H1 (cell line): ENCODE measurements around the gene SUPT4H1. TPM values are rescaled to one million over a fixed set of nuclear protein-coding genes. Genes with fewer than 3 reads are reported as not detected.

Source experiments
- CREB1 ChIP-seq: IDR thresholded peaks from 2 replicates; pipeline ENCODE4 v1.6.1; 2012; ENCODE audit warnings: inconsistent platforms
- CTCF ChIP-seq, 3 experiments: IDR thresholded peaks; 1 replicate in 2 of 3; 2 replicates in 1 of 3; pipeline versions ENCODE4 v1.5.1 to v1.6.1; 2011; ENCODE audit warnings: low read length in 3 of 3, mild to moderate bottlenecking in 3 of 3, inconsistent platforms in 2 of 3, low read depth in 1 of 3, moderate library complexity in 1 of 3; ENCODE audit not compliant: insufficient read depth in 1 of 3; ENCODE audit errors: control extremely low read depth in 1 of 3
- EZH2 ChIP-seq: fragments of 200-600 bp; sonication (generic); IDR thresholded peaks from 2 replicates; pipeline ENCODE4 v1.7.1; 2012; ENCODE audit warnings: low read depth, mild to moderate bottlenecking, moderate library complexity, low read length, inconsistent platforms; ENCODE audit not compliant: severe bottlenecking
- JUN ChIP-seq: IDR thresholded peaks from 2 replicates; pipeline ENCODE4 v1.6.1; 2011; ENCODE audit warnings: low read depth, mild to moderate bottlenecking, improper control_type of control experiment, low read length
- JUND ChIP-seq: IDR thresholded peaks from 2 replicates; pipeline ENCODE4 v1.6.1; 2011; ENCODE audit warnings: mild to moderate bottlenecking, improper control_type of control experiment, low read length
- KDM4A ChIP-seq: IDR thresholded peaks from one replicate; pipeline ENCODE4 v1.7.1; 2012; ENCODE audit warnings: low read depth, mild to moderate bottlenecking, moderate library complexity, low read length, inconsistent platforms; ENCODE audit not compliant: severe bottlenecking
- KDM5A ChIP-seq: fragments of 200-600 bp; IDR thresholded peaks from 2 replicates; pipeline ENCODE4 v1.7.1; 2012; ENCODE audit warnings: mild to moderate bottlenecking, low read length, inconsistent platforms, mixed read lengths
- NANOG ChIP-seq: IDR thresholded peaks from 2 replicates; pipeline ENCODE4 v1.6.1; 2011; ENCODE audit warnings: low read length, low read depth, mild to moderate bottlenecking, inconsistent platforms; ENCODE audit not compliant: insufficient read depth, poor library complexity, severe bottlenecking
- PHF8 ChIP-seq: fragments of 200-600 bp; sonication (generic); conservative IDR thresholded peaks from 2 replicates; pipeline ENCODE4 v1.7.1; 2012; ENCODE audit warnings: low read depth, mild to moderate bottlenecking, inconsistent platforms, low read length, moderate library complexity
- POLR2A ChIP-seq, 2 experiments: IDR thresholded peaks; 1 replicate in 1 of 2; 2 replicates in 1 of 2; pipeline ENCODE4 v1.6.1; 2011; ENCODE audit warnings: low read depth in 2 of 2, low read length in 2 of 2, mild to moderate bottlenecking in 2 of 2; ENCODE audit errors: control extremely low read depth in 1 of 2
- RAD21 ChIP-seq, 2 experiments: IDR thresholded peaks in 1 of 2; conservative IDR thresholded peaks in 1 of 2; 2 replicates each; pipeline ENCODE4 v1.6.1; 2011; ENCODE audit warnings: low read depth in 2 of 2, low read length in 2 of 2, improper control_type of control experiment in 1 of 2, inconsistent platforms in 1 of 2, mild to moderate bottlenecking in 1 of 2, moderate library complexity in 1 of 2
- RNF2 ChIP-seq: fragments of 200-900, 300-1000 bp; sonication (generic); IDR thresholded peaks from 2 replicates; pipeline ENCODE4 v1.7.1; 2016; ENCODE audit warnings: borderline replicate concordance, low read depth, mild to moderate bottlenecking, antibody characterized with exemption, low read length; ENCODE audit not compliant: poor library complexity, severe bottlenecking; ENCODE audit errors: missing control alignments
- SIN3A ChIP-seq, 2 experiments: IDR thresholded peaks in 1 of 2; conservative IDR thresholded peaks in 1 of 2; 2 replicates each; pipeline ENCODE4 v1.6.1; 2011 to 2012; ENCODE audit warnings: low read length in 2 of 2, improper control_type of control experiment in 1 of 2, low read depth in 1 of 2, mild to moderate bottlenecking in 1 of 2
- SIX5 ChIP-seq: IDR thresholded peaks from 2 replicates; pipeline ENCODE4 v1.6.1; 2011; ENCODE audit warnings: mild to moderate bottlenecking, low read depth, low read length
- SP1 ChIP-seq: IDR thresholded peaks from 2 replicates; pipeline ENCODE4 v1.6.1; 2011; ENCODE audit warnings: low read depth, low read length
- SP2 ChIP-seq: IDR thresholded peaks from 2 replicates; pipeline ENCODE4 v1.6.1; 2012; ENCODE audit warnings: mild to moderate bottlenecking, low read length, inconsistent platforms
- SRF ChIP-seq: IDR thresholded peaks from 2 replicates; pipeline ENCODE4 v1.6.1; 2011; ENCODE audit warnings: mild to moderate bottlenecking, low read depth, low read length, moderate library complexity
- TAF7 ChIP-seq: optimal IDR thresholded peaks from 2 replicates; pipeline ENCODE3; 2011; ENCODE audit warnings: low read depth, mild to moderate bottlenecking, inconsistent platforms, low read length, moderate library complexity, borderline replicate concordance
- TCF12 ChIP-seq: IDR thresholded peaks from 2 replicates; pipeline ENCODE4 v1.6.1; 2011; ENCODE audit warnings: low read depth, mild to moderate bottlenecking, low read length
- polyA plus RNA-seq, 7 experiments: library from polyadenylated mRNA; depleted of rRNA in 3 of 7; stranded (reverse) in 5 of 7; unstranded in 2 of 7; fragments of >200 nt in 5 of 7; fragments of 200-250 nt in 2 of 7; gene quantifications; 1 replicate in 5 of 7; 2 replicates in 1 of 7; 4 replicates in 1 of 7; pipeline versions ENCODE4 v1.2.1 to v1.2.3, GENCODE V29; 2011 to 2013; ENCODE audit warnings: missing spikeins in 2 of 7, mixed read lengths in 2 of 7
- total RNA-seq: library from RNA; stranded (reverse); fragmentation: NEBNext Ultra II Directional; extraction: Animal tissue kit (Norgen Biotek cat#: 25700); gene quantifications from 2 replicates; pipeline ENCODE4 v1.2.1, GENCODE V29; 2021
- TF ChIP-seq, protein P1 (sequence below): IDR thresholded peaks from 2 replicates; pipeline ENCODE4 v1.6.1; 2012; ENCODE audit warnings: inconsistent platforms

SUPT4H1 gene
- total and polyA plus RNA-seq, 2 of the 8 experiments (the other 6 are each of a cell fraction or from before 2014, with no cell fraction given): 112 to 143 TPM

DNA sequence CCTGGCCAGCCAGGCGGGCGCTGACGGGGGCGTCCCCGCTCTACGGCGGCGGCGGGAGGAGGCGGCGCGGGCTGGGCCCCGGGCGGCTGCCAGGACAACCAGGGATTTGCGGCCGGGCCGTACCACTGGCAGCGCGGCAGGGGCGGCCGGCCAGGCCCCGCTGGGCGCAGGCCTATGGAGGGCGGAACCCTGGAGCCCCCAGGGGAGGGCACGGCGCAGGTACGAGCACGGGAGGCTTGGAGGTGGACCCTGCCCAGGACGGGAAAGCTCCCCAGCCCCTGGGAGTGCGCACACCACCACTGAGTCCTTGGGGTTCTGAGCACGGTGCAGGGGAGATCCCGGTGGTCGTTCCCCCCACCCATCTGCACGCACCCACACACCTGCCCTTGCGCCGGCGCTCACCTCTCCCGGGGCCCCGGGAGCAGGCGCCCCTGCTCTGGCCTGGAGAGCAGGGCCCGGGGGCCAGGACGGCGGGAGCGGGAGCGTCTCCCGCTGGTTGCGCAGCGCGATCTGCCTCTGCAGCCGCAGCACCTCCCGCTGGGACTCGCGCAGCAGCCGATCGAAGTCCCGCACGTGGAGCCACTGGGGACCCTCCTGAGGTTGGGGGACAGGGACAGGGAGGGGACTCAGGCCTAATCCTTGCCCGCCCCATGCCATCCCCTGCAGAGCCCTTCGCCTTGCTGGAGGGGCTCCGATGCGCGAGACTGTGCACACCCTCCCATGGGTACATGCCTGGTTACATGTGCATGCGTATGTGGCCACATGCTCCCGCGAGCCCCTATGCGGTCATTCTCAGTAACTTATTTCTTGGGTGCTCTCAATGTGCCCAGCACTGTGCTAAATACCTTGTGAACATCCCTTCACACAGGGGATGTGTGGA, 27.4 kb downstream of the SUPT4H1 start (continued):
- TF ChIP-seq, protein P1, sequence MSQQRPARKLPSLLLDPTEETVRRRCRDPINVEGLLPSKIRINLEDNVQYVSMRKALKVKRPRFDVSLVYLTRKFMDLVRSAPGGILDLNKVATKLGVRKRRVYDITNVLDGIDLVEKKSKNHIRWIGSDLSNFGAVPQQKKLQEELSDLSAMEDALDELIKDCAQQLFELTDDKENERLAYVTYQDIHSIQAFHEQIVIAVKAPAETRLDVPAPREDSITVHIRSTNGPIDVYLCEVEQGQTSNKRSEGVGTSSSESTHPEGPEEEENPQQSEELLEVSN: peak; percentile 88
- TF ChIP-seq SIX5: no peak
- no peak for TF ChIP-seq KDM5A
- no peak for TF ChIP-seq SP2
- no peak for TF ChIP-seq NANOG
- no peak for TF ChIP-seq EZH2
- TF ChIP-seq RAD21 (IDR thresholded peaks at IDR 0.05 in 1 of 2, conservative IDR thresholded peaks at IDR 0.05 in 1 of 2; ENCODE audit: low read depth in 2 of 2, low read length in 2 of 2): no peak
- TF ChIP-seq SP1: no peak
- TF ChIP-seq RNF2: no peak
- TF ChIP-seq CTCF (IDR thresholded peaks at IDR 0.05; ENCODE audit: control extremely low read depth in 1 of 3, insufficient read depth in 1 of 3, low read depth in 1 of 3, low read length in 3 of 3): no peak
- no peak for TF ChIP-seq SIN3A (conservative IDR thresholded peaks at IDR 0.05 in 1 of 2, IDR thresholded peaks at IDR 0.05 in 1 of 2; ENCODE audit: low read depth in 1 of 2, low read length in 2 of 2)
- no peak for TF ChIP-seq JUN
- no peak for TF ChIP-seq SRF
- TF ChIP-seq CREB1: no peak
- TF ChIP-seq KDM4A: peak; percentile 87
- peak; percentile 56 for TF ChIP-seq TAF7
- TF ChIP-seq PHF8: no peak
- TF ChIP-seq JUND: no peak
- TF ChIP-seq POLR2A (IDR thresholded peaks at IDR 0.05; ENCODE audit: control extremely low read depth in 1 of 2, low read depth in 2 of 2, low read length in 2 of 2): peak in 1 of 2 experiments; percentile 20; a peak in 1 of 3 replicates
- TF ChIP-seq TCF12: no peak
